GM18502 (cell line): Measurements from ENCODE around the gene BACH2.
"Not testable (repeated sequence)": the region's sequence is repeated elsewhere in the genome, so short reads cannot be mapped to it uniquely, and the experiment has no call there.

Experiments used
- ATAC-seq: cut with Tn5 transposase; IDR thresholded peaks from one replicate; pipeline ENCODE4 v1.9.1; 2021; ENCODE audit warnings: mild to moderate bottlenecking; ENCODE audit not compliant: unreplicated experiment, poor library complexity

Gene BACH2

DNA sequence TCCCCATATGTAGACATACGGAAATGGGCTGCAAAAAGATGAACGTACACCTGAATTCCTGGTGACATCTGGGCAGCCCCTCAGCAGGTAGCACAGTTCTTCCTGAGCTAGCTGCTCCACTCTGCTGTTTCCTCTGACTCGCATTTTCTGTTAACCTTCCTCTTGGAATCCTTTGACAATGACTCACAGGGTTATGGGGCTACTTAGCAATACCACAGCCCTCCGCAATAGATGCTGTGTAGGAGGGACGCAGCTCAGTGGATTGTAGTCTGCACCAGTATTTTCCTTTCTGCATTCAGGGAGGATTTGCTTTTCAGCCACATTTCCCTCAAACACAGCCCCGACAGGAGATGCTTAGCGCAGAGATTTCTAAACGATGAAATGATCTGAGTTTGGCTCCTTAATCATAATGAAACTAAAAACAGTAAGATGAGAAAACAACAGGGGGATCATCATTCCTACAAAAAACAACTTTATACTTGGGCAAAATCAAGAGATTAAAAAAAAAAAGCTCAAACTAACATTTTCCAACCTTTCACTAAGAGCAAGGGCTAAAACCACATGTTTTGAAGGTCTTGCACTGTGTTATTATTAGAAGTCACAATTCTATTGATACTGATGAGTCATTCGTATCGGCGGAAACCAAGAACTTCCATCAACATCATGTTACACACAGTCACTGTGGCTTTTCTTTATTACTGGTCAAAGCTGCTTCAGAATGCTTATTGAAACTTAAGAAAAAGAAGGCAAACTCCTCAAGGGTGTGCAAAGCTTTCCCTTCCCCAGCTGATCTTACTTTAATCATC is 12.2 kb downstream of the BACH2 start:
- peak; percentile 90 for ATAC-seq

DNA sequence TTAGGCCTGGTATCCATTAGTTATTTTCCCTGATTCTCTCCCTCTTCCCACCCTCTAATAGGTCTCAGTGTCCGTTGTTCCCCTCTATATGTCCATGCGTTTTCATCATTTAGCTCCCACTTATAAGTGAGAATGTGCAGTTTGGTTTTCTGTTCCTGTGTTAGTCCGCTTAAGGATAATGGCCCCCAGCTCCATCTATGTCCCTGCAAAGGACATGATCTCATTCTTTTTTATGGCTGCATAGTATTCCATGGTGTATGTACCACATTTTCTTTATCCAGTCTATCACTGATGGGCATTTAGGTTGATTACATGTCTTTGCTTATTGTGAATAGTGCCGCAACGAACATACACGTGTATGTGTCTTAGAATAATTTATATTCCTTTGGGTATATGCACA is 14.4 kb downstream of the BACH2 start:
- ATAC-seq: not testable (repeated sequence)

DNA sequence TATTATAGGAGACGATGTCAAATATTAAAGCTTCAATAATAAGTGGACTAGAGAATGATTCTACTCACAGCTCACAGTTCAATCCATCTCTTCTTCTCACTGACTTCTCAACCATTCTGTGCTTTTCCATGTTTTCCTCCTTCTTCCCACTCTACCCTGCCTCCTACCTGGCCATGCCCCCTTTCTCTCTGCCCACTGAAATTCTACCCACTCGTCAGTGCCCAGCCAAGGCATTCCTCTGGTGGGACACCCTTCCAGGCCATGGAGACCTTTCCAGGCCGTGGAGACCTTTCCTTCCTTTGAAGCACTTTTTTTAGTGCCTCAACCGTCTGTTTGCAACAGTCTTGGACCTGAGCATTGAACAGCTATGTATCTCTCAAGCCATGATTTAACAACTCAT is 18.5 kb downstream of the BACH2 start:
- ATAC-seq: no peak

DNA sequence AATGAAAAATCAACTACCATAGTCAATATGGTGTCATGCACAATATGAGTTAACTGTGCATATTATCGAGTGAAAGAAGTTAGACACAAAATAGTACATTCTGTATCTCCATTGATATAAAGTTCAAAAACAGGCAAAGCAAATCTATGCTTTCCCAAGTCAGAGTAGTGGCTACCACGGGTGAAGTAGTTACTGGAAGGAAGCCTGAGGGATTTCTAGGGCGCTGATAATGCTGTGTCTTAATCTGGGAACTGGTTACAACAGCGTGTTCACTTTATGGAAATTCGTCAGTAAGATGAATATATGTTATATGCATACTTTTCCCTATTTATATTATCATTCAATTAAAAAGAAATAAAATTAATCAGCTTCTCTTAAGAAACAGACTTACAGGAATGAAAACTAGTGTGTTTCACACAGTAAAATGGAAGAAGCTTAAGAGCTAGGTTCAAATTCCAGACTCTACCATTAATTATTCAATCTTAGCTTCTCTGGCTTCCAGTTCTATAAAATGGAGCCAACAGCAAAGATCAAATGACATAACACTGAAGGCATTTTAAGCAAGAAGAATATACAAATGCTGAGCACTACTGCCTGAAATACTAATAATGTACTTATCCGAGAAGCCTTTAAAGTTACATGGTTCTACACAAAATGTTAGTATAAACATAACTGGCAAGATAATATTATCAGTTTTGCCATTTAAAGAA is 19.2 kb downstream of the BACH2 start:
- no peak for ATAC-seq

DNA sequence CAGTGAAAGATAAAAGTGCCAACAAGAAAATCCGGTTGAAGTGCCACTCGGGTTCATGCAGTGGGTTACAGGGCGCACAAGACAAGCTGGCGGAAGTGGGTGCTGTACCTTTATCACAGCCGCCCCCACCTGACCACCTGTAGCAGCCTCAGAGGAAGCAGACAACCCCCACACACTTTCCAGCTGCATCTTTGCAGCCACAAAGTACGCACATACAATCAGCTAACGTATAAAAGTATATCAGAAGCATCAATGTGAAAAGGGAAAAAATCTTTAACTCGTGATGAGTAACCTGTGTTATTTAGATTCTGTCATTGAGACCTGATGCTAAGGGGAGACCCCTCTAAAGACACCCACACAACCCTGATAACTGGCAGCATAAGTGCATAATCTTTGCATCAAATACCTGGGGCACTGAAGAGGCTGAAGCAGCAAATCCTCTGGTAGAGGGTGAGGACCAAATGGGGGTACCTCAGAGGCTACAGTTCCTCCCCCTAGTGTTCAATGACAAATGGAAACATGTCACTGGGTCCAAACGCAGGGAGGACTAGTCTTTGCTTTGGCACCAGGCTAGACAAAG is 22.1 kb downstream of the BACH2 start:
- ATAC-seq: no peak

DNA sequence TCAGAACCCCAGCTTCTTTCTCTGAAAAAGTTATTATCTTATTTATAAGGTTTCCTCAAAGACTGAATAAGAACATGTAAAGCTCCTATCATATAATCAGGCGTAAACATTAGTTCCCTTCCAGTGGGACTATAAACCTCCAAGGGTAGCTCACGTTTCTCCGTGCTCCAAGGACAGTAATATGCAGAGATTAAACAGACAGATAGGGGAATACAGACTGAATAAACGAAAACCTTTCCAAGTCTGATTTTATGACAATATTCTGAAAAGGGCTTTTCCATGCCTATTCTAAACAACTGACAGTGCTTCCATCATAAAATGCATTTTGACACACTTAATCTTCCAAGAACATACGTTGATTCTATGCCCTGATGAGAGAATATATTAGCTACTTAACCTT is 22.8 kb downstream of the BACH2 start:
- ATAC-seq: no peak

DNA sequence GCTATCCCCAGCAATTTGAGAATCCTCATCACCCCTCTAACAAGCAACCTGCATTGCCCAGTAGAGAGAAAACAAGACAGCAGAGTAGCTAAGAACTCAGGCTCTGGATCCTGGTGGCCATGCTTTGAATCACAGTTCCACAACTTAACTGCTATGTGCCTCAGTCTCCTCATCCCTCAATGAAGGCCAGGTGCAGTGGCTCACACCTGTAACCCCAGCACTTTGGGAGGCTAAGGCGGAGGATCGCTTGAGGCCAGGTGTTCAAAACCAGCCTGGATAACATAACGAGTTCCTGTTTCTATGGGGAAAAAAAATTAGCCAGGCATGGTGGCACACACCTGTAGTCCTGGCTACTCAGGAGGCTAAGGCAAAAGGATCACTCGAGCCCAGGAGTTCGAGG is 23.7 kb downstream of the BACH2 start:
- ATAC-seq: no peak

DNA sequence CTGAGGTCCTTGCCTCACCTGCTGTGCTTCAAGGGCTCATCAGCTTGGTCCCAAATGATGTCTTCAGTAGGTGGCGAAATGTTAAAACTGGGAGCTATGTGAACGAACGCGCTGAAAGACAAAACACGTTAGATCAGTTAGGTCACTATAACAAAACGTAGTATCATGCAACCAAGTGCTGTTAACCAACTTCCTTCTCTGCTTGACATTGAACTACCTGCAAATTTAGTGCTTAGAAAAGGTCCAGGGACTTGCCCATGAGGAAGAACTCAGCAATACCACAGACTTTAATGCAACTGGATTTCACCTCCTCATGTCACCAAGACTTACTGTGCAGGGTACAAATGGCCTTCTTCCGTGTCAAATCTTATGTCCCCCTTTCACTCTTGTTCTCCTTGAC is 24.8 kb downstream of the BACH2 start:
- no peak for ATAC-seq

DNA sequence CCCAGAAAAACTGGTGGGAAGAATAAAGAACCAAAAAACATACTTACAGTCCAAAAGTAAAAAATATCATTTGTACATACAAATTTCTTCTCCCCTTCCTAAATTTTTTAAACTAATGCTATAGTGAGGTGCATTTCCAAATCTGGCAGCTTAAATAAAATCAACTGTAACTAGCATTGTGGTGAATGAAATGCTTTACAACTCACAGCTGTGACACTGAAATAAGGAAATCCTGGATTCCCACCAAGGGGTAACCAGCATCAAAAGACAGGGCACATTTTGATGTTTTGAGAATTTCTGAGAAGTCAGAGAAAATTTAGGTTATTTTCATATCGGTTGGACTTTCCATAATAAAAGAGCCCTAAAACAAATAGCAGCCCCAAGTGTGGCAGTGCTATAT is 27.3 kb downstream of the BACH2 start:
- no peak for ATAC-seq

DNA sequence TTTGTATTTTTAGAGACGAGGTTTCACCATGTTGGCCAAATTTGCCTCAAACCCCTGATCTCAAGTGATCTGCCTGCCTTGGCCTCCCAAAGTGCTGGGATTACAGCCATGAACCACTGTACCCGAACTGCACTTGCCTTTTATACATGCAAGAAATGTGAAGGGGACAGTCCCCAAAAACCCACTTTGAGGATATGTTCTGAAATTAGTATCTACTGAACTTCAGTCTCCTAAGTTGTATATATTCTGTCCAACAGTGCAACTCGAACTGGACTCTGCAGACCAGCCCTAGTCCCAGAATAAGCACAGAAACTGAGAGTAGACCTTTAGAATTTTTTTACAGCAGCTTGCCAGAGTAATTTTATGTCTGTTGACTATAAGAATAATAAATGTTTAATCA is 28.5 kb downstream of the BACH2 start:
- ATAC-seq: no peak

DNA sequence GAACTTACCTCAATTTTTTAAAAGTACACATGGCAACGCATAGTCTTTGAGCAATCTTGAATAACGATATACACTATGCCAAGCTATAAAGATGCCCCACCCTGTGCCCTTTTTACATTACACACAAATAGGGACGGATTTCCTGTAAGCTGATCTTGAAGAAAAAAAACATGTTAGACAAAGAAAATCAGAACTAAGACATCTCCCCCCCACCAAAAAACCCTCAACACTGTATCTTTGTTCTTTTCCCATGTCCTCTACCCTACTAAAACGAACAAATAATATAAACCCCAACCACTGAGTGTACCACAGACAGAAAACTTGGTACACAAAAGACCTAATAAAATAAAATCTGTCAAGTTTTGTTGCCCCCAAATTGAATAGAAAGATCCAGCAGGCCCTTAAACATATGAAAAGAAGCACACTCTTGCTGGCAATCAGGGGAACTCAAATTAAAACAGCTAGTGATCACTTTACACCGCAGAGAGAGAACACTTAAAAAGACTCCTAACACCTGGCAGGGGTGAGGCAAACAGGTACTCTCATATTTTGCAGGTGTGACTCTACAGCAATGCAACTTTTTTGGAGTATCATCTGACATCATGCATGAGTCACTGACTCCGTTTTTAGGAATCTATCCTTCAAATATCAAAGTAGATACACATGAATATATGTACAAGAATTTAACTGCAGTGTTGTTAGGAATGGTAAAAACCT is 29.6 kb downstream of the BACH2 start:
- ATAC-seq: no peak

DNA sequence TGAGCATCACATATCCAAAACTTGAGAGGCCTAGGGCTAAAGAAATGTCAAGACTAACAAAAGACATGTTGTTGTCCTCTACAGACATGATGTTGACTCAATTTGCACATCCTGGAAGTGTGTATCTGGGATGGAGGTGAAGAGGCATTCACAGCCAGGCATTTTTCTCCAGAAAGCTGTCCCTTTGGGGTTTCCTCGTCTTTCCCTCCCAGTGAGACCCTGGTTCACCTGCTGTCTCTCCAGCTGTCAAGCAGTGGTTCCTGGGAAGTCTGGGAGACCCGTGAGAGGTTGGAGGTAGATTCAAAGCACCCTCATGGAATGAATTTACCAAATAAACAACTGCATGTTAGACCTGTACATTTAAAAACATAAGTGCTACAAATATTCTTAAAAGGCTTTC is 32.1 kb downstream of the BACH2 start:
- no peak for ATAC-seq

DNA sequence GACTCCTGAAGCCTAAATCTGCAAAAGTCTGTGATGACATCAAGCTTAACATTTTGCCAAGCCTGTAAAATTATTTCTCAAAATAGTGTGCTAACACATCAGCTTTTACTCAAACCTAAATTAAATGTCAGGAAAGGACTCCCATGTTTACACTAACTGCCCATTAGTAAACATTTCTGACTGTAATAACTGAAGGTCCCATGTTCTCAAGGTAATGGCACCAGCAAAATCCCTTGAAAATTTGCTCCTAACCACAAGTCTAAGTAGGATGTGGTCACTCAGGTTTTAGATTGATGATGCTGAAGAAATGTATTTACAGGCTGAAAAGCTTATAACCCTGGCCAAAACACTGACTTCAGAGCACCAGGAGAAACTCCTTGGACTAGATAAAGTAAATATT is 33.0 kb downstream of the BACH2 start:
- ATAC-seq: no peak

DNA sequence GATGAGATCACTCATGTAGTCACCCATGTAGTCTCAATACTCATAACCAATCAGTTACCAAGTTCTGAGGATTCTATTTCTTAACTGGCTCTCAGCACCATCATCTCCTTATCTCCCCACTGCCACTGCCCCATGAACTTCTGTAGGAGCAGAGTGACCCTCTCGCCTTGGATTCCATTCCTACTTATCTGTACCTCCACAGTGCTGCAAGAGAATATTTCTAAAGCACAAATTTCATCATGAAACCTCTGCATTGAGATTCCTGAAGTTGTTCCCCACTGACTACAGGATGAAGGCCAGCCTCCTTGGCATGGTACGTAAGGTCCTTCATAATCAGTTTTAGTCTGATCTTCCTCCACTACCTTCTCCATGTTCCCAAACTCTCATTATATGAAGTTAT is 34.8 kb downstream of the BACH2 start:
- no peak for ATAC-seq

DNA sequence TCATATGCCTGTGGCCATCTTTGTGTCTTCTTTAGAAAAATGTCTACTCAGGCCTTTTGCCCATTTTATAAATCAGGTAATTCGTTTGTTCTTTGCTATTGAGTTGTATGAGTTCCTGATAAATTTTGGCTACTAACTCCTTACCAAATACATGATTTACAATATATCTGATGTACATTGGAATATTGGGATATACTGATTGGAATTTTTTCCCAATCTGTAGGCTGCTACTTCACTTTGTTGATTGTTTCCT is 39.2 kb downstream of the BACH2 start:
- ATAC-seq: no peak

DNA sequence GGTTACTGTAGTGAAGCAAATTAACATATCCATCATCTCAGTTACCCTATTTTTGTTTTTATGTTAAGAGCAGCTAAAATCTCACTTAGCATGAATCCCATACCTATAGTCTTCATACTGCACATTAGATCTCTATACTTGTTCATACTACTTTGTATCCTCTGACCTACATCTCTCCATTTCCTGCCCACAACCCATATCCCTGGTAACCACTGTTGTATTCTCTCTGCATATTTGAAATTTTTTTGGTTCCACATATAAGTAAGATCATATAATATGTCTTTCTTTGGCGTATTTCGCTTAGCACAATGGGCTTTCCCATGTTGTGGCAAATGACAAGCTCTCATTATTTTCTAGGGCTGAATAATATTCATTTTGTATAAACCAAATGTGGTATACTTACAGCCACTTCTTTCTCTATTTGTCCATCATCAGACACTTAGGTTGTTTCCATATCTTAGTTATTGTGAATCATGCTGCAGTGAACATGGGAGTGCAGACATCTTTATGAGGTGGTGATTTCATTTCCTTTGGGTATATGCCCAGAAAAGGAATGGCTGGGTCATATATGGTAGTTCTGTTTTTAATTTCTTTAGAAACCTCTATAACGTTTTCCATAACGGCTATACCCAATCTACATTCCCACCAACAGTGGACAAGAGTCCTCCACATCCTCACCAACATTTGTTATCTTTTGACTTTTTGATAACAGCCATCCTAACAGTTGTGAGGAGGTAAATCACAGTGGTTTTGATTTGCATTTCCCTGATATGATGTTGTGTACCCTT is 39.8 kb downstream of the BACH2 start:
- no peak for ATAC-seq

DNA sequence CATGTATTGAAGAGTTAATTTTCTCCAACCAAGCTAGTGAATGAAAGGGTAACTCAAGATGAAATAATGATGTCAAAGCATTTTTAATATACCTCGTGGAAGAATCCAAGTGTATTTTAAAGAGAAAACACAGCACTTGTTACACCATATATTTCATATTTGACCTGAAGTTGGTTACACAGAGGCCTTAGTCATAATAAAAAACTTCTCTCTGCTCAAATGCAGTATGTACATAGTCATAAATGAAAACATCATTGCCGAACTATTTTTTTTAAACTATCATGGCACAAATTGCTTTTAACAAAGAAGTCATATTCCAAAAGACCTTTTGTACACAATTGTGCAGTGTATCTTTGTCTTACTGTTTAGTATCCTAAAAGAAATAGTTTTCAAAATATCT is 43.0 kb downstream of the BACH2 start:
- no peak for ATAC-seq

DNA sequence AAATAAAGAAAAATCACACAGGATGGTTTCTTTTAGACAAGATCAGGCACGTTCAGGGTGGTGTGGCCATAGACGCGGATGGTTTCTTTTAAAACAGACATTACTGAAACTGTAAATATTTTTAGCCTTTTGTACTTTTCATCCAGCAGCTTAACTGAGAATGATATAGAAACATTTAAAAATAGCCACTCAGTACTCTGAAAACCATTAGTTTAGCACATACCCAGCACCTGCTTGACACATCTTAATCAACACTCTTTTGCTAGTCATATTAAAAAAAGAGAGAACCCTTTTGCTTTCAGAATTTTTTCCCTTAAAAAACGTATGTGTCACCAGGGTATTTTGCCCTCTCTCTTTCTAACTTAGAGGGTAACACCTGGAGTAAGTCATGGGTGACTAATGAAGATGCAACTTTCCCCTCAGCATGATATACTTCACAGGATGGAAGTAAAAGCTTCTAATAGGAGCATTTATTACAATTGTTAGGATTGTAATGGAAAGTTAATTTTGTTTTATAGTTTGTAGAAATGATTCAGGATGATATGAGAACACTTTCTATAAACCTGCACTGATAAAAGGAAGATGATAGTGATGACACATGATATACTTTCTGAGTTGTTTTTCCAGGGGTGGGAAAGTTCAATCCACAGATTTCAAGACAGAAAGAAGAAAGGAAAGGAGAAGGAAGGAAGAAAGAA is 45.2 kb downstream of the BACH2 start:
- peak; percentile 94 for ATAC-seq

DNA sequence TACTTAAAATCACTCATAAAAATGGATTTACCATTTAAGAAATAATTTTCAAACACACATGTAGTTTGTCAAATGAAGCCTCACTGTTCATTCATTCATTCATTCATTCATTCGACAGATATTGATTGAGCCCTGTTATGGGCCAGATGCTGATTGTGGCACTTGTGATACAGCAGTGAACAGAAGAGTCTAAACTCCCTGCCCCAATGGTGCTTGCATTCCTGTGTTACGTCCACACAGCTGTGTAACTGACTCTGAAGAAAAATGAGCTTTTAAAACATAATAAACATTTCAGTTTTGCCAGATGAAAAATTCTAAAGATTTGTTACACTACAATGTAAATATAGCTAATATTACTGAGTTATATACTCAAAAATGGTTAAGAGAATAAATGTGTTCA is 46.2 kb downstream of the BACH2 start:
- ATAC-seq: no peak

DNA sequence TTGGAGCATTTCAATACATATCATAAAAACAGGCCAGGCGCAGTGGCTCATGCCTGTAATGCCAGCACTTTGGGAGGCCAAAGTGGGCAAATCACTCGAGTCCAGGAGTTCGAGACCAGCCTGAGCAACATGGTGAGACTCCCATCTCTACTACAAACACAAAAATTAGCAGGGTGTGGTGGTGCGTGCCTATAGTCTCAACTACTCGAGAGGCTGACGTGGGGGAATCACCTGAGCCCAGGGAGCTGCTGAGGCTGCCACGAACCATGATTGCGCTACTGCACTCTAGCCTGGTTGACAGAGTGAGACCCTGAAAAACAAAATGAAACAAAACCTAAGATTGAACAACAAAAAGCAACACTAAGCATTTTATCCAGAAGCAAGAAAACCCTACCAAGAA is 47.2 kb downstream of the BACH2 start:
- ATAC-seq: no peak
